CD4-positive, alpha-beta T cell treated with Interleukin-17A for 4 hours (primary cell): Measurements from ENCODE around the gene BST2.

Source experiments
- DNase-seq: peaks from one replicate; pipeline ENCODE4 v3.0.0-alpha.2; 2020; ENCODE audit warnings: mixed read lengths

Gene BST2

GRCh38 chr19:17419154-17419620 is 13.8 kb upstream of the BST2 start:
- no peak for DNase-seq

GRCh38 chr19:17418710-17419109 is 13.3 kb upstream of the BST2 start:
- DNase-seq = no peak

- no peak for DNase-seq
Measured at GRCh38 chr19:17415121-17415520, 9.7 kb upstream of the BST2 start.

GRCh38 chr19:17414097-17414496 is 8.7 kb upstream of the BST2 start:
- no peak for DNase-seq

GRCh38 chr19:17411801-17412200 is 6.4 kb upstream of the BST2 start:
- DNase-seq = no peak

GRCh38 chr19:17409990-17410389 is 4.6 kb upstream of the BST2 start:
- no peak for DNase-seq

GRCh38 chr19:17406887-17407196 is 1.4 kb upstream of the BST2 start:
- DNase-seq = no peak

- no peak for DNase-seq
Measured at GRCh38 chr19:17406046-17406886, 836 bp upstream of the BST2 start.

GRCh38 chr19:17404621-17405249 is 695 bp downstream of the BST2 start:
- no peak for DNase-seq

- no peak for DNase-seq
Measured at GRCh38 chr19:17404015-17404414, 1.4 kb downstream of the BST2 start.

- peak; percentile 47 for DNase-seq
Measured at GRCh38 chr19:17402982-17403855, 2.2 kb downstream of the BST2 start.

- DNase-seq = no peak
Measured at GRCh38 chr19:17401628-17402027, 3.8 kb downstream of the BST2 start.

GRCh38 chr19:17398902-17399527 is 6.4 kb downstream of the BST2 start:
- DNase-seq = no peak

GRCh38 chr19:17394891-17395415 is 10.5 kb downstream of the BST2 start:
- DNase-seq = peak; percentile 87

GRCh38 chr19:17393914-17394313 is 11.5 kb downstream of the BST2 start, which contains the start of gene CCDC194:
TSS of gene CCDC194 (minus strand) at chr19:17394196. CDS start at chr19:17394158, 38 bp downstream.
- DNase-seq = no peak

- DNase-seq = no peak
Measured at GRCh38 chr19:17393002-17393401, 12.4 kb downstream of the BST2 start.

GRCh38 chr19:17391371-17392151 is 13.9 kb downstream of the BST2 start:
- DNase-seq = no peak

GRCh38 chr19:17390665-17391370 is 14.6 kb downstream of the BST2 start:
- peak; percentile 96 for DNase-seq

GRCh38 chr19:17389957-17390664 is 15.3 kb downstream of the BST2 start:
- DNase-seq = peak; percentile 33

GRCh38 chr19:17389288-17389687 is 16.1 kb downstream of the BST2 start:
- DNase-seq = no peak
